Limb (tissue), 2 donors: ENCODE data around the gene LRR1.
"Not testable (repeated sequence)": the region's sequence is repeated elsewhere in the genome, so short reads cannot be mapped to it uniquely, and the experiment has no call there.

Source experiments
- DNase-seq, 2 donors: peaks; one replicate each; pipeline ENCODE4 v3.0.0-alpha.2; 2016; ENCODE audit errors: extremely low spot score in 2 of 2

The LRR1 gene

DNA sequence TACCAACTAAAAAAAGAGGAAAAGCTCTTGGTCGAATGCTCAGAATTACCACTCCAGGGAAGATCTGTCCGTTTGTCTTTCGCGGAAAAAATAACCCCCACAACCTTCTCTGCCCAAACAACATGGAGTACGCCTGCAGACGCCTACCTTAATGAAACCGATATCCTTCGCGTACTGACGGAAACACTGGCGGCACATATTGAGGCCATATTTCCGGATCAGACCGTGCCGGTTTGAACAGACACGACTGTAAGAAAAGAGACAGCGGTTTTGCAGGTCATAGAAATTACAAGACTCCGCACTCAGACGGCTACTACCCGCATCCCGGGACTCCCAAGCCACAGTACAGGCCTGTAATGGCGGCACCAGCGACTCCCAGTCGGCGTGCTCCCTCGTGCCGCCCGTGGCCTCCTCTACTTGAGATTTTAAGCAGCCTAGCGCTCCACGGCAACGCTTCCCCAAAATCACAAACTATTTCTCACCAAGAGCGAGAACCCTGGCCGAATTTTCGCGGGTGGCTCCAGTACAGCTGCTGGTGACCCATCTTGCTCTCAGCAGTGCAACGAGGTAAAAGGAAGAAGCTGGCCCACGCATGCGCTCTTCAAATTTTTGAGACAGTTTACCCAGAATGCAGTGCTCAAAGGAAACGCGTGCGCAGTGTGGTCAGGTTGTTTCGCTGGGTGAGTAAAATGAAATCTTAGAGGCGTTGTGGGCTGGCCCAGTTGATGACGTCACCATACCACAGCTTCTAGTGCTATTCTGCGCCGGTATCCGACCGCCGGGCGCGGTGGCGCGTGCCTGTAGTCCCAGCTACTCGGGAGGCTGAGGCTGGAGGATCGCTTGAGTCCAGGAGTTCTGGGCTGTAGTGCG is 12.7 kb upstream of the LRR1 start, which contains the start of gene RPS29:
Gene RPS29 (minus strand): TSS at position 578 of the 870 bp plus-strand sequence. CDS start 34 bp downstream, at position 544.
- DNase-seq = peak; percentile 98 to 99

DNA sequence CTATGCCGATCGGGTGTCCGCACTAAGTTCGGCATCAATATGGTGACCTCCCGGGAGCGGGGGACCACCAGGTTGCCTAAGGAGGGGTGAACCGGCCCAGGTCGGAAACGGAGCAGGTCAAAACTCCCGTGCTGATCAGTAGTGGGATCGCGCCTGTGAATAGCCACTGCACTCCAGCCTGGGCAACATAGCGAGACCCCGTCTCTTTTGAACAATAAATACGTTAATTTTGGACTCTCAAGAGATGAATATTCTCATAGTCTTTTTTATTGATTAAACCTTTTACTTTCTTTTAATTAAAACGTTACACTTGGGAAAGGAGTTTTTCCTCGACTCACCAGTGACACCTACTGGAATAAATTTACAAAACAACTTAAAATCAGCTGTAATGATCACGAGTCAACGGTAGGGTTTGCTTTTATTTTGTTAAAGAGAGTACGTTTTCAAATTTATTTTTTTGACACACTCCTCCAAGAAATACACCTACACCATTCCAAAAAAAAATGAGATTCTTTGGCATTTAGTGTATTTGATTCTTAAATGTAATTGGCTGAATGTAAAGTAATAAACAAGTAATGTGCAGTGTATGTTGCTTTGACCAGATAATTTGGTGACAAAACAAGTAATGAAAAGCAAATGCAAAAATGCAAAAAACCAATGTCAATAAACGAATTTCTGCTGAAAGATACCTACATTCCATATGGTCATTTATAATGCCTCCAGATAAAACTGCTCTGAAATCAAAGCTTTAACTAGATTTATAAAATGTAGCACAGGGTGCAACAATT is 11.9 kb upstream of the LRR1 start:
- DNase-seq = peak; percentile 55 to 71

DNA sequence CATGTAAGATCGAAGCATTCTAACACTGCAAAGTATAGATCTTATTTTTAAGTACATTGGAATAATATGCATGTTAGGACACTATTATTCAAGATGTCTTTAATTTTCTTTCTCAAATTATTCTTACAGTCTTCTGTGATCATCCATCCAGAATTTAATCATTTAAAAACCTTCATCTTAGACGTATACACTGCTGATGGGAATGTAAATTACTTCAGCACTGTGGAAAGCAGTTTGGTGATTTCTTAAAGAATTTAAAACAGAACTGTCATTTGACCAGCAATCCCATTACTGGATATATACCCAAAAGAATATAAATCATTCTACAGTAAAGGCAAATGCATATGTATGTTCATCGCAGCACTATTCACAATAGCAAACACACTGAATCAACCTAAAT is 9.4 kb upstream of the LRR1 start:
- DNase-seq = no peak

DNA sequence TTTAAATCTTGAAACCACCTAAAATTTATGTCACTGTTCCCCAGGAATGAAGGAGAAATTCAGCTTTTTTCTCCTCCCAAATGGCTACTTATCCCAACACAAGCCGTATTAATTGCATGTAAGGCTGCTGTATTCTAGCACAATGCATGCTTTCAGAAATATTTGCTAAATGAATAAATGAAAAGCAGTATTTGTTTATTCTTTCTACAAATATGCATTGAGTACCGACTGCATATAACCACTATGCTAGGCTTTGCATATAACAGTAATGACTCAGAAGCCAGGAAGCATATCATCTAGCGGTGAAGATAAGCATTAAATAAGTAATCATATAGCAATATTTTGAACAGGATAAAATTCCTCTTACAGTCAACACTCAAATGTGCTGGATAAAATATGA is 5.7 kb upstream of the LRR1 start:
- DNase-seq = no peak

DNA sequence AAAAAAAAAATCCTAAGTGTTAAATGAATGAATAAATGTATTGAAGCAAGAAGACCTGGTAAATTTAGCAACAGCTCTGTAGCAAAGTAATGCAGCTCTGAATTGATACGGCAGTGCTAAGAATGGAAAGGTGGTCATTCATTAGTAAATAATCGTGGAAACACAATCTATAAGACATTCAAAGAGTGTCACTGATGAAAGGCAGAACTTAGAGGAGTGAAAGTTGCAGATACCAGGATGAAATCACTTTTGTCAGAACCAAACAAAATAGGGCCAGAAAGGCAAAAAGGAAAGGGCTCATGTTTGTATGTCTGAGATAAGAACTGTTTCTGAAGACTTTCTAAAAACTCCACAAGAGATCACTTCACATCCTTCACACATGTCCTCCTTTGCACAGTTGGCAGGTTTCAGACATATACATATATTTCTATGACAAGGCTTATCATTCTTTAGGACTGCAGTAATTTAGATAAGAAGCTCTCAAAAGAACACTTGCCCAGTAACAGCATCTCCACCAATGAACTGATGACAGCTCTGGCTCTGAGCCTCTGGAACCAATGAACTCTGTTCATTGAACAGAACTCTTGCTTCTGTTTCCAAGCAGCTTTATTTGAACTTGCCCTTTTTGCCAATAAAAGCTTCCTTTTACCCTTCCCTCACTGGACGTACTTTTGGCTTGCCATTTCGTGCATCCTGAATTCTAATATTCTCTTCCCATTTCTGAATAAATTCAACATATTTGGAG is 4.2 kb upstream of the LRR1 start:
- no peak for DNase-seq

DNA sequence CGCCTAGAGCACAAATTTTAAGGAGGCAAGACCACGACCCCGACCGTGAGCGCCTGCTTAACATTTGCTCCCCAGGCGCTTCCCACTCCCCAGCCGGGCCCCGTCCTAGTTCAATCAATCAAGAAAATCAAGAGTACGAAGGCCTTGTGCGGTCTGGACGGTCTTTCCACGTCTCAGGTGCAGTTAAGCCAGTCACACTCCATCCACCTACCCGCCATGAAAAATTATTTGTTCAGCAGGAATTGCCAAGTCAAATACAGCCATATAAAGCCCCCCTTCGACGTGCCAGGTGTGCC is 603 bp upstream of the LRR1 start:
- DNase-seq = no peak

DNA sequence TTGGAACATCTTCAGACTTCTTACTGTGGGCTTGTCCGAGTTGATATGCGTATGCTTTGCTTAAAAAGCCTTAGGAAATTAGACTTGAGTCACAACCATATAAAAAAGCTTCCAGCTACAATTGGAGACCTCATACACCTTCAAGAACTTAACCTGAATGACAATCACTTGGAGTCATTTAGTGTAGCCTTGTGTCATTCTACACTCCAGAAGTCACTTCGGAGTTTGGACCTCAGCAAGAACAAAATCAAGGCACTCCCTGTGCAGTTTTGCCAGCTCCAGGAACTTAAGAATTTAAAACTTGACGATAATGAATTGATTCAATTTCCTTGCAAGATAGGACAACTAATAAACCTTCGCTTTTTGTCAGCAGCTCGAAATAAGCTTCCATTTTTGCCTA is 8.8 kb downstream of the LRR1 start:
- no peak for DNase-seq

DNA sequence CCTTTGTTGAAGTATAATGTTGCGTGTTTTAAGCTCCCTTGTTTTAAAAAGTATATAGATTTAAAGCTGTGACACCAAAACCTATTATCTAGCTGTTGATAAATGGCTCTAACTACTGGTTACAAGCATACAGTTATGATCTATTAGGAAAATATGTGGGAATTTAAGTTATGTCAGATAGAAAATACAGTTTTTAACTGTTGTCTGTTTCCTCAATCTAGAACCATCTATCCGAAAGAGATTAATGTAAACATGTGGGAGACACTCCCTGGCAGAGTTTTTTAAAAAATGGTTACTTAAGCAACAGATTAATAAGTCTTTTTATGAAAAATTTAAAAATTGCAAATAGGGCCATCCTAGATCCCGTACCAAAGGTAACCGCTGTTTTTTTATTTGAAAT is 13.5 kb downstream of the LRR1 start:
- DNase-seq = no peak

DNA sequence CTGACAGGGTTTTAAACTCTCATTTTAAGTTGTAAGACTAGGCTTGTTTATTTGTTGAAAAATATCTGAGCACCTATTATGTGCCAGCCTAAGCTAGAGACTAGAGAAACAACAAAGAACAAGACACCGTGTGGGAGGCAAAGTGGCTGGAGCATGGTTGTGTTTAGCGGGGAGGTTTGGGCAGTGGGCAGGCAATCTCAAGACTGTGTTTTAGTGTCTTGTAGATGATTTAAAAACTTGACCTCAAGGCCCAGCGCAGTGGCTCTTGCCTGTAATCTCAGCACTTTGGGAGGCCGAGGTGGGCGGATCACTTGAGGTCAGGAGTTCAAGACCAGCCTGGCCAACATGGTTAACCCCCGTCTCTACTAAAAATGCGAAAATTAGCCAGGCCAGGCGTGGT is 13.9 kb downstream of the LRR1 start:
- no peak for DNase-seq

DNA sequence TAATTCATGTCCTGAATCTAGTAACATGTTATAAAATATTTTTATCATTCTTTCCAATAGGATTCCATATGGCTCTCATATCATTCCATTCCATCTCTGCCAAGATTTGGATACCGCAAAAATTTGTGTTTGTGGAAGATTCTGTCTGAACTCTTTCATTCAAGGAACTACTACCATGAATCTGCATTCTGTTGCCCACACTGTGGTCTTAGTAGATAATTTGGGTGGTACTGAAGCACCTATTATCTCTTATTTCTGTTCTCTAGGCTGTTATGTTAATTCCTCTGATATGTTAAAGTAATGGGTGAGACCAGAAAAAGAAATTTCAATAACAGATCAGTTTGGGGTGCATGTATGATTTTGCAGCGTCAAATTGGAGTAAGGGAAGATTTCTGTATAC is 15.5 kb downstream of the LRR1 start:
- DNase-seq = no peak

DNA sequence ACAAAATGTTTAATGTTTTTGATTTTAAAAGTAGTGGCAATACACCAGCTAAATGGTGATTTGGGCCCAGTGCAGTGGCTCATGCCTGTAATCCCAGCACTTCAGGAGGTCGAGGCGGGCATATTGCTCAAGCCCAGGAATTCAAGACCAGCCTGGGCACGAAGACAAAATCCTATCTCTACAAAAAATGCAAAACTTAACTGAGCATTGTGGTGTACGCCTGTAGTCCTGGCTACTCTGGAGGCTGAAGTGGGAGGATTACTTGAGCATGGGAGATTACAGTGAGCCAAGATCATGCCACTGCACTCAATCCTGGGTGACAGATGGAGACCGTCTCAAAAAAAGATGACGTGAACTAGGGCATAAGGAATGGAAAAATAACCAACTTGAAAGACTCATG is 17.0 kb downstream of the LRR1 start:
- DNase-seq = no peak

DNA sequence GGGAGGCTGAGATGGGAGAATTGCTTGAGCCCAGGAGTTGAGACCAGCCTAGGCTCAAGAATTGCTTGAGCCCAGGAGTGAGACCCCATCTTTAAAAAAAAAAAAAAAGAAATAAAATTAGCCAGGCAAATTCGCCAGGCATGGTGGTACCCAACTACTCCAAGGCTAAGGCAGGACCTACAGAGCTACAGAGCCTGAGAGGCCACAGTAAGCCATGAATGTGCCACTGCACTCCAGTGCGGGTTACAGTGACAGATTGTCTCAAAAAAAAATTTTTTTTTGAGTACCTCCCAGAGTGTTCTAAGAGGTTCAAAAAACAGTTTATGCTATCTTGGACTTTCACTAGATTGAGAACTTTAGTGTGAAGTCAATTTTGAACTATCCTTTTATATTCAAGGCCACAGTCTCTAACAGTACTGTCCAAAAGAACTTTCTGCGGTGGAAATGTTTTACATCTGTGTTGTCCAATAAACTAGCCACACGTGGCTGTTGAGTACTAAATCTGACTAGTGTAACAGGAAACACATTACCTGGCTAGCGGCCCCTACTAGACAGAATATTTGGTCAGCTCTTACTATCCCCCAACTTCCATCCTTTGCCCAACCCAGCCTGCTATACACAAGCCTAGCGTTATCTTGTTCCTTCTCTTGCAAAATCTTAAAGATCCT is 19.2 kb downstream of the LRR1 start:
- DNase-seq = no peak

DNA sequence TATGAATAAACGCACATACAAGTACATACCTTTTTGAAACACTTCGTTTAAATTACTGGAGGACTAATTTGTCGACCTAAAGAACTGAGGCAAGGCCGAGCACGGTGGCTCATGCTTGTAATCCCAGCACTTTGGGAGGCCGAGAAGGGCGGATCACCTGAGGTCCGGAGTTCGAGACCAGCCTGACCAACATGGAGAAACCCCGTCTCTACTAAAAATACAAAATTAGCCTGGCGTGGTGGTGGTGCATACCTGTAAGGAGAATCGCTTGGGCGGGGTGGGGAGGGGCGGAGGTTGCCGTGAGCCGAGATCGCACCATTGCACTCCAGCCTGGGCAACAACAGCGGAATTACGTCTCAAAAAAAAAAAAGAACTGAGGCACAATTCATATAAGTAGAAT is 20.5 kb downstream of the LRR1 start:
- DNase-seq = not testable (repeated sequence)

DNA sequence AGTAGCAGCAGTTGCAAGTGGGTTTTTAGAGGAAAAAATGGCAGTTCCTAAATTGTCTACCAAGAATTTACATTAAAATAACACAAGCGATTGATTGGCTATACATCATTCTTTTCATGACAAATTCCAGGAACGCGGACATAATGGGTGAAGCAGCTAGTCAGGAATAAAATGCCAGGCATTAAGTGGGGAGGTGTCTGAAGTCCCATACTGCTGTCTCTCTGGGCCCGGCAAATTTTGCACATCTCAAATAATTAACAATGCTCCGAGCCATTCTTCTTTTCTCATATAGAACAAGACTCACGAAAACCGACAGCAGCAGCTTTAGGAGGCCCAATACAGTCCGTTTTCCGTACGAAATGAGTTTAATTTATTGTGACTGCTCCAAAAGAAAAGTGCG is 21.0 kb downstream of the LRR1 start:
- no peak for DNase-seq

DNA sequence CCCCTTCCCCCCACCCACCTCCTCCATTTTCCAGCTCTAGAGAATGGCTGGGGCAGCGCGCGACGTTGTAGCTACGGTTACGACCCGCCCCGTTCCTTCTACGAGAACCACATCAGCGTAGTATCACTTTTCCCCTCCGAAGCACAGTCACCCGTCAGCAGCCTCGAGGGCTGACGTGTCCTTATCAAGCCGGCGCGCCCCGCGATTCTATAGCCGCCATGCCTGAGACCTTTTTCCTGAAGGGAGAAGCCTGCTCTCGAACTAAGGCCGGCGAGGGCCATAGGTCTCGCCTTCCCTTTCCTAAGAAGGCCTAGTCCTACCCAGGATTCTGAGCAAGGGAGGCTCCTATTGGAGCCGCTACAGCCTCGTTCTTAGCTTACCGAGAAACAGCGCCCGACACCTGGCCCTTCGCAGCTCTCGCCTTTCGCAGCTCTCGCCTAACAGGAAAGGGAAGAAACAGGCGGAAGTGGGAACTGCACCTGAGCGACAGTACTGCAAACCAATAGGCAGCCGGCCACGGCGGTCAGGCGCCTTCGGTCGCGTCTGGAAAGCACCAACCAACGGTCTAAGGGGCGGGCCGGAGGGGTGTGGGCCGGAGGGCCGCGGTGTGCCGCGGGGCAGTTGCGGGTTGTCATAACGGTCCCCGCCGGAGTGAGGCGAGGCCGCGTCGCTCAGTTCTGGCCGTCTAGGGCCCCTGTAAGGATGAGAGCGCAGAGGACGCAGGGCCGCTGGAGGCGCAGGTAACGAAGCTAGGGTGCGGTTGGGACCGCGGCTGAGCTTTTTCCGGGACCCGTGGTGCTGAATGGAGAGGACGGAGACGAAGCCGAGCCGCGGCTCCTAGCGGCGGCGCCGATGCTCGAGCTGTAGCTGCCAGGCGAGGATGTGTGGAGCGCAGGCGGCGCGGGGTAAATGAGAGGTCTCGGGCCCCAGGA is 21.7 kb downstream of the LRR1 start, which contains the start of the genes MGAT2 and RPL36AL:
Gene MGAT2 (plus strand): TSS at position 618 of the 932 bp plus-strand sequence. CDS start 470 bp downstream, outside the sequence.
Gene RPL36AL (minus strand): TSS at position 445 of the 932 bp plus-strand sequence. CDS start 1,522 bp downstream, outside the sequence.
- DNase-seq = peak; percentile 98 to 99

DNA sequence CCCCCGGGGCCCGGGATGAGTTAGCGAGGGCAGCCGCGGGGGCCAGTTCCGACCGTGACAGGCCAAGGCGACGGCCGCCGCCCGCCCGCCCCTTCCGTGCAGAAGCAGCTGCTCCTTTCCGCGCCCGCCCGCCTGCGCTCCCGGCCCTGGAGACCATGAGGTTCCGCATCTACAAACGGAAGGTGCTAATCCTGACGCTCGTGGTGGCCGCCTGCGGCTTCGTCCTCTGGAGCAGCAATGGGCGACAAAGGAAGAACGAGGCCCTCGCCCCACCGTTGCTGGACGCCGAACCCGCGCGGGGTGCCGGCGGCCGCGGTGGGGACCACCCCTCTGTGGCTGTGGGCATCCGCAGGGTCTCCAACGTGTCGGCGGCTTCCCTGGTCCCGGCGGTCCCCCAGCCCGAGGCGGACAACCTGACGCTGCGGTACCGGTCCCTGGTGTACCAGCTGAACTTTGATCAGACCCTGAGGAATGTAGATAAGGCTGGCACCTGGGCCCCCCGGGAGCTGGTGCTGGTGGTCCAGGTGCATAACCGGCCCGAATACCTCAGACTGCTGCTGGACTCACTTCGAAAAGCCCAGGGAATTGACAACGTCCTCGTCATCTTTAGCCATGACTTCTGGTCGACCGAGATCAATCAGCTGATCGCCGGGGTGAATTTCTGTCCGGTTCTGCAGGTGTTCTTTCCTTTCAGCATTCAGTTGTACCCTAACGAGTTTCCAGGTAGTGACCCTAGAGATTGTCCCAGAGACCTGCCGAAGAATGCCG is 22.6 kb downstream of the LRR1 start:
- peak in 1 of 2 donors; percentile 84 for DNase-seq

DNA sequence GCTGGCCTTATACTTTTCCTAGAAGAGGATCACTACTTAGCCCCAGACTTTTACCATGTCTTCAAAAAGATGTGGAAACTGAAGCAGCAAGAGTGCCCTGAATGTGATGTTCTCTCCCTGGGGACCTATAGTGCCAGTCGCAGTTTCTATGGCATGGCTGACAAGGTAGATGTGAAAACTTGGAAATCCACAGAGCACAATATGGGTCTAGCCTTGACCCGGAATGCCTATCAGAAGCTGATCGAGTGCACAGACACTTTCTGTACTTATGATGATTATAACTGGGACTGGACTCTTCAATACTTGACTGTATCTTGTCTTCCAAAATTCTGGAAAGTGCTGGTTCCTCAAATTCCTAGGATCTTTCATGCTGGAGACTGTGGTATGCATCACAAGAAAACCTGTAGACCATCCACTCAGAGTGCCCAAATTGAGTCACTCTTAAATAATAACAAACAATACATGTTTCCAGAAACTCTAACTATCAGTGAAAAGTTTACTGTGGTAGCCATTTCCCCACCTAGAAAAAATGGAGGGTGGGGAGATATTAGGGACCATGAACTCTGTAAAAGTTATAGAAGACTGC is 23.4 kb downstream of the LRR1 start:
- DNase-seq = no peak

DNA sequence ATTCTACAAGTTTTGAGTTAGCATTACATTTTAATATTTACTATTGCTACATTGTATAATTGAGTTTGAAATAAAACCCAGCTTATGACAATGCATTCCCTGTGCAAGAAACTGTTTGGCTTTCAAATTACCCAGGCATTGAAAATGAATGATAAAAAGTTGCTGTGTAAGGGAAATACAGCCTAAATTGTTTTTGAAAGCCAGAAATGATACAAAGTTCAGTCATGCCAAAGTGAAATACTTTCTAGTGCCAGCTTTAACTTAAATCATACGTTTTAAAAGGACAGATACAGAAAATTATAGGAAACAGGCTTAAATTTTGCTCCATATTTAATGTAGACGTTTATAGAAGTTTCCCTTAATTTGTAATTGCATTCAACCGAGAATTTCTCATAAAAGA is 24.6 kb downstream of the LRR1 start:
- no peak for DNase-seq
